ENCODE results near the gene IQCM.
"Not testable (repeated sequence)": the region's sequence is repeated elsewhere in the genome, so short reads cannot be mapped to it uniquely, and the experiment has no call there.

Gene IQCM

GRCh38 chr4:149553959-149554520 lies 261.6 kb downstream of the IQCM start:
- DNase-seq: no peak

- no peak for DNase-seq
Observed at GRCh38 chr4:149552601-149553000, 263.0 kb downstream of the IQCM start.

GRCh38 chr4:149549911-149550310 lies 265.7 kb downstream of the IQCM start:
- DNase-seq: peak; percentile 18

- no peak for DNase-seq
Observed at GRCh38 chr4:149534779-149535178, 280.9 kb downstream of the IQCM start.

- DNase-seq: peak; percentile 48
Observed at GRCh38 chr4:149531861-149532260, 283.8 kb downstream of the IQCM start.

- DNase-seq: no peak
Observed at GRCh38 chr4:149523039-149523438, 292.6 kb downstream of the IQCM start.

- DNase-seq: peak; percentile 16
Observed at GRCh38 chr4:149521611-149522425, 293.8 kb downstream of the IQCM start.

GRCh38 chr4:149518471-149518870 lies 297.2 kb downstream of the IQCM start:
- DNase-seq: no peak

- no peak for DNase-seq
Observed at GRCh38 chr4:149513081-149513480, 302.6 kb downstream of the IQCM start.

- DNase-seq: no peak
Observed at GRCh38 chr4:149512501-149512900, 303.1 kb downstream of the IQCM start.

- DNase-seq: no peak
Observed at GRCh38 chr4:149511558-149512298, 303.9 kb downstream of the IQCM start.

GRCh38 chr4:149507309-149507708 lies 308.3 kb downstream of the IQCM start:
- DNase-seq: not testable (repeated sequence)

- DNase-seq: no peak
Observed at GRCh38 chr4:149500806-149501205, 314.8 kb downstream of the IQCM start.

GRCh38 chr4:149499726-149500125 lies 315.9 kb downstream of the IQCM start:
- DNase-seq: no peak

GRCh38 chr4:149498246-149498645 lies 317.4 kb downstream of the IQCM start:
- DNase-seq: no peak

GRCh38 chr4:149493492-149493891 lies 322.2 kb downstream of the IQCM start:
- peak; percentile 4 for DNase-seq

GRCh38 chr4:149489321-149489720 lies 326.3 kb downstream of the IQCM start:
- DNase-seq: no peak

GRCh38 chr4:149486861-149487260 lies 328.8 kb downstream of the IQCM start:
- DNase-seq: no peak

GRCh38 chr4:149468669-149469068 lies 347.0 kb downstream of the IQCM start:
- not testable (repeated sequence) for DNase-seq

GRCh38 chr4:149466446-149466845 lies 349.2 kb downstream of the IQCM start:
- no peak for DNase-seq

- peak; percentile 66 for DNase-seq
Observed at GRCh38 chr4:149465955-149466354, 349.7 kb downstream of the IQCM start.

- DNase-seq: no peak
Observed at GRCh38 chr4:149443537-149443936, 372.1 kb downstream of the IQCM start.

- DNase-seq: peak; percentile 46
Observed at GRCh38 chr4:149441338-149441737, 374.3 kb downstream of the IQCM start.

GRCh38 chr4:149426461-149426860 lies 389.2 kb downstream of the IQCM start:
- peak; percentile 14 for DNase-seq
